ENCODE measurements around the gene ASIC2.

Gene ASIC2

DNA sequence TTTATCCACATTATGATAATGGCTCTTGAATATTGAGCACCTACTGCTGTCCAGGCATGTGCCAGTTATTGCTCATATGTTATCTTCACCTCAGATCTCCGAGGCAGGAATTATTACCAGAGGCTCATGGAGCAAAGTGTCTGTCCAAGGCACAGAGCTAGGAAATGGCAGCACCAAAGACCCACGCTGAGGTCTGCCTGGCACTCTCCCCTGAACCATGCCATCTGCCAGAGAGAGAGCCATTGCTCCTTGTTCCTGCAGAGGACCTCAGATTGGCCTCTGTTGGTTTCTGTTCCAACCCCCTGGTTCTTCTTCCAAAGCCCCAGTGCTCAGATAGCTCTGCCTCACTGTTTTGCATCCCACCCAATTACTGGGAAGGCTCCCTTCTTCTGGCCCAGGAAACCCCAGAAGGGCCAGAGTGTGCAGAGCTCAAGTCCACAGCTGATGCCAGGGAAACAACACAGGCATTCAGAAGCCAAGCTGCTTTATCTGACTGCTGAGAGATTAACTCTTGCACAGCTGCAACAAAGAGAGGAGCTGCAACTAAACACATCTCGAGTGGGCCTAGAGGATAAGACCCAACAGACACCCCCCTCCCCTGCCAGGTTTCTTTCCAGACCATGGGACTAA is 5.9 kb downstream of the ASIC2 start:
- DNase-seq = no peak

DNA sequence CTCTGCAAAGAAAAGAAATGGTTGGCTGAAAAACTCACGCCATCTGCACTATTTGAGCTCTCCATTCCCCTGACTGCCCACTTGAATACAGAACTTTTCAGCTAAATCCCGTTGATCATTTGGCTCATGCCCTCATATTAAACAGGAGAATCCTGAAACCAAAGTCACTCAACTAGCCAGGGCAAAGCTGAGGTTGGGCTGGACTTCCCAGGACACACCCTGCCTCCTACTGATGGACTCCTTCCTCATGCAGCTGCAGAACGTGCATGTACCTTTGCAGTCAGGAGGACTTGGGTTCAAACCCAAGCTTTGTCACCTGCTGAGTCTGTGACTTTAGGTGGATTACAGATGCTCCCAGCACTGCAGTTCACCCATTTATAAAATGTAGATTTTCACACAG is 7.7 kb downstream of the ASIC2 start:
- no peak for DNase-seq

DNA sequence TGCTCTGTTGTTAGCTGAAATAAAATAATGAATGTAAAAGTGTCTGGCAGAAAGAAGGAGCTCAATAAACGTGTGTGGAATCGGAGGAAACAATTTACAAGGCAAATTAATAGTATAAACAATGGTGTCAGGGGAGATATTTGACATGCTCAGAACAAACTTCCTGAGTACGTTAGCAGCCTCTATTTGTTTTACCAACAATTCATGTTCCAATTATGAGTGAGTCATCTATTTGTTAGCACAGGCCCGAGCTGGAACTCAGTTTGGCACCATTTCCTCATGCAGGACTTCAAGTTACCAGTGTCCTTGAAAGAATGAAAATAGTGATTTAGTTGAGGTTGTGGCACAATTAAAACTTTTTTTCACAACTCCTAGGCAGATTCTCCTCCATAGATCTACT is 9.1 kb downstream of the ASIC2 start:
- no peak for DNase-seq

DNA sequence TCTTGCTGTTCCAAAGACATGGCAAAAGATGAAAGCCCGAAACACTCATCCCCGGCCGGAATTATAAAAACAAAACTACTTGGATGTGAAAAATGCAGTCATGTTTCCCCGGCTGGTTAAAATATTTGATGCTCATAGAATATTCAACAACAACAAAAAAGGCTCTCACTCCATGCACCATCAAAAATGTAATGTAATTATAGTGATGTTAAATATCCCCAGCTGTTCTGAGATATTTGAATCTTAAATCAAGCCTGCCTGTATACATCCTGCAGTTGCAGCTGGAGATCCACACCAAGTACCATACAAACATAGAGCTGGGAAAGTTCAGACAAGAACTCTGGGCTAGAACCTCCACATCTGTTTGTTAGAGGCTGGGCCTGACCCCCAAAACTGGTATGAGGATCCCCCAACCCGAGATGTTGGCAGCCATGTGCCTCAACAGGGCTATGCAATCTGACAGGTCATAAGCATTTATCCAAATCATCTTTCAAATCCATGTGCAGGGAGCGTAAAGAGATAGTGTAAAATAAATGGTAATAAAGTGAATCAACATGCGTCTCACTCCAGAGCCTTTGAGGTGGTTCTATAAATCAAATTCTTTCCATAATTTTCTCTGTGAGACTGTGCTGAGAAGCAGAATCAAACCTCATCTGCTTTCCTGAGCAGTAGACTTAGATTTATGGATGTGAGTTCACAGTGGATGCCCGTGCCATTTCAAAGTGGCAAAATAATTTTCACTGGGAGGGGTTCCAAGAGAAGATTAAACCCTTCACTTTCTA is 12.7 kb downstream of the ASIC2 start:
- DNase-seq = no peak

DNA sequence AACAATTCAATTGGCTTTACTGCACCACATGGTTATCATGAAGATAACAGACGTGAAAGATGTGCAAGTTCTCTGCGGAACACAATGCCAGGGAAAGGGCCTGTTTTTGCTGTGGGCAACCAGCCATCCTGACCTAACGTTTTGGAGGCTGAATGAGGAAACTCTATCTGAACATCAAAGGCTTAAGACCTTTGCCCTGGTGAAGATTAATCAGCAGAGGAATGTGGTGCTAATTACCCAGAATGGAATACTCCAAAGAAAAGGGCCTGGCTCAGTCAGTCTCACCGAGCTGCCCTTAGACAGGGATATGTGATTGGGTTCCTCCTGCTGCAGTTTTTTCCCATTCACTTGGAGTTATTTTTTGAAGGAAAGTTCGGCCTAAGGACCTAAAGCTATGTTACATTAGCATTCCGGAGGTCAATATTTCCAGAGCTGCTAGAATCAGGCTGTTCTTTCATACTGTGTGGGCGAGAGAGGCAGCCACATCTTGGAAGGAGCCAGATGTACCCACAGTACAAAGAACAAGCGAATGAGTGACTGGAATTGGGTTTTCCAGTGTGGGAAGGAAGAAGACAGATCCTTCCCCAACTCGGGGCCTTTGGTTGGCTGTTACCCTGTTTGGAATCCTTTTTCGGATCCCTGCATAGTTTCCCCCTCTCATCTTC is 15.5 kb downstream of the ASIC2 start:
- no peak for DNase-seq

DNA sequence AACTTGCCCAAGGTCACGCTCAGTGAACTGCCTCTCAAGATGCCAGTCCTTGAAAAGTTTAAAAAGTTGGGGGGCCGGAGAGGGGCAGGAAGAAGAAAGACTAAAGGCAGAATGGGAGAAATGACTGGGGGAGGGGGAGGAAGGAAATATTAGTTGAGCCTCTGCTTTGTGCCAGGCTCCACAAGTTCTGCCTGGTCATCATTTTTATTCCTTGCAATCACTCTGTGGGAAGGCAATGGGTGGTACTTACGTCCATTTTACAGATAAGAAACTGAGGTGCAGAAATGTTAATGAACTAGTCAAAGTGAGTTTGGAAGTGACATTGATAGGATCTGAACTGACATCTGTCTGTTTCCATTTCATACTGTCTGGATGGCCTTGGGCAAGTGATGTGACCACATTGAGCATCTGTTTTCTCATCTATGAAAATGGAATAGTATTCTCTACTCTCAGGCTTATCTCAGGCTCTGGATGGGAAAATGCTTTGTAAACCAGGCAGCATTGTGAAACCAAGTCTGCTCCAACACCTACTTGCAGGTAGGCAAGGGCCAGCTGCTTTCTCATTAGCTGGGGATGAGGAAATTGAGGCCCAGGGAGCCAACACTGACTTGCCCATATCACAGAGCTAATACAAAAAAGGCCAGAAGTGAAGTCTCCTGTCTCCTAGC is 19.2 kb downstream of the ASIC2 start:
- DNase-seq = no peak

DNA sequence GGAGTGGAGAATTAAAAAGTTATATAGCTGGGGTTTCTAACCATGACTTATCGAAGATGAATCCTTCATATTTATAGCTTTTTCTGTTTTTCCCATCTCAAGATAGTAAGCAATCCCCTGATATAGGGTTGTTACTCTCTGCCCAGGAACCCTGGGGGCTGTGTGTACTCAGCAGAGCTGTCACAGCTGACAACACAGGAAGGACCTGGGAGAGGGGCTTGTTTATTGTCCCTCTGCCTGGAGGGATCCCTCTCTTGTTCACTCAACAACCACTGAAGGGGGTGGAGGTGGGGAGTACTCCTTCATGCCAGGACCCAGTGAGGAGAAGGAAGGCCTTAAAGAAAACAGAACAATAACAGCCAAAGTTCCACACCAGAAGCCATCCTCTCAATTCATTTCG is 19.8 kb downstream of the ASIC2 start:
- no peak for DNase-seq

DNA sequence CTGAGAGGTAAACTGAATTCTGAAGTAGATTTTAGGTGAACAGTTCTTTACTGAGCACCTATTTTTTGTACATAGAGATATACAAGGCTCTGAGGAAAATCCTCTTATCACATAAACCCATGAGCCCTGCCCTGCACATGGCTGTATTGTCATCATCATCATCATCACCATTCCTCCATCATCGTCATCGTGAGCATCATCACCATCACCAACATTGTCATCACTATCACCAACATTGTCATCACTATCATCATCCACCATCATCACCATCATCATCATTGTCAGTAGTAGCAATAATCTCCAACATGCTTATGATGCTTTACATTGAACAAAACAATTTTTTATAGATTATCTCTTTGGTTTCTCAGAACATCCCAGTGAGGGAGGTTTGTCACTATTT is 20.7 kb downstream of the ASIC2 start:
- no peak for DNase-seq

DNA sequence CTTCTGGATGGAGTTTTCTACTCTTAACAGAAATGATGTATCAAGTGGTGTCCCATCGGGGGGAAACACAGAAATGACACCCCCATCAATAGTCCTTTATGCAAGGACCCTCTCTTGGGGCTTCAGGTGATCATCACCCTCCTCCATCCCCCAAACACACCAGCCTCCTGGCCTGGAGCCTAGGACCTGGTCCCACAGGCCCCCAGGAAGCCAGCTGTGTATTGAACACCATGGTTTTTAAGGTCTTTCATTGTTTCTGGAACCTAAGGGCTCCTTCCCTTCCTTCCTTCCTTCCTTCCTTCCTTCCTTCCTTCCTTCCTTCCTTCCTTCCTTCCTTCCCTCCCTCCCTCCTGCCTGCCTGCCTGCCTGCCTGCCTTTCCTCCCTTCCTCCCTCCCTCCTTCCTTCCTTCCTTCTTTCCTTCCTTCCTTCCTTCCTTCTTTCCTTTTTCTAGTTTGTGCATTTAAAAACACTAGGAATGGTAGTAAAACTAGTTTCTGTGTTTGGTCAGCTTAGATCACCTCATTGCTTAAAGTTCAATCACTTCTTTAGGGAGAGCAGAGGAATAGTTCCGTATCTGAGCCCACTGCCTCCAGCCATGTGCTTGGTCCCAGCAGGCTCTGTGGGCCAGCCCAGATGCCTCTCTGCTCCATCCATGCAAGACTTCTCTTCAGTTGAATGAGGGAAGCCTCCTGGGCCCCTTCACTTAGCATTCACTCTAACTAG is 23.6 kb downstream of the ASIC2 start:
- DNase-seq = no peak

DNA sequence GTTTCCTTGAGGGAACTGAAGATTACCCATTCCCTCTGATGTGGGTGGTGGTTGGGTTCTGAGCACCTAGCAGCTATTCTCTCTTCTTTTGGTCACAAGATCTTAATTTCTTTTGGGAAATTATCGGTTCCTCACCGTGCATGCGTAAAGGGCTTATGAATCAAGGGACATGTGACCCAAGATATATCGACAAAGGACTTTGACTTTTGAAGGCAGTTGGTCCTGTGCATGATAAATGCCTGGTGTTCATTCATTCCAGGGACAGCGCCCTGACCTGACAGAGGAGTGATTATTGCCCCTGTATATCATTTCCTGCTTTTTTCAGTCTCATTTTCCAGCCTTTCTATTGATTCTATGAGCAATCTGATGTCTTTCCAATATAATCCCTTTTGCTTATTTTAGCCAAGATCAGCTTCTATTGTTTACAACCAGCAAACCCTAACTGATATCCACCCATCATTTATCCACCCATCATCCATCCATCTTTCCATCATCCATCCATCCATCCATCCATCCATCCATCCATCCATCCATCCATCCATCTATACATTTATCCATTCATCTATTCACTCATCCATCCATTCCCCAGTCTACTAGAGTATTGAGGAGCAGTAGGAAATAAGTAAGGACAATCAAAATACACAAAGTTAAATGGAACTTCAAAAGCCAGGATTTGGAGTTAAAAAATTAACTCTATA is 25.1 kb downstream of the ASIC2 start:
- no peak for DNase-seq

DNA sequence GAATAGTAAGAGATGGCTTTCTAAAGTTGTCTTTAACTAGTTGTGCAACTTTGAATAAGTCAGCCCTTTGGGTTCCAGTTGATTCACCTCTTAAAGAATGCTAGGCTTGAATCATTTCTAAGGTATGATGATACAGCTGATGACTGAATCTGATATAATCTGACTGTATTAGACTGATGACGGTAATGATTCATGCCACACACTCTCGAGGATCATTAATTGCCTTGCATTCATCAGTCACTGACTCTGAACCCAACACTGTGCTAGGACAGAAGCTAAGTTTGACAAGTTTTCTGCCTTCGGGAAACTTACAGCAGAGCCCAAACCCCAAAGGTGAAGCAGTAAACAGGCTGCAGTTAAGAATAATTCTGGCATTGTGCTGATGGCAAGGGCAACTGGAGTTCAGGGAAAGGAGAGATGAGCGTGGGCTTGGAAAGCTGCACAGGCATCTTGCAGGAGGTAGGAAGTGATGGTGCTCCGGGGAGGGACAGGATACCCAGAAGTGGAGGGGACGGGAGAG is 25.8 kb downstream of the ASIC2 start:
- DNase-seq = no peak

DNA sequence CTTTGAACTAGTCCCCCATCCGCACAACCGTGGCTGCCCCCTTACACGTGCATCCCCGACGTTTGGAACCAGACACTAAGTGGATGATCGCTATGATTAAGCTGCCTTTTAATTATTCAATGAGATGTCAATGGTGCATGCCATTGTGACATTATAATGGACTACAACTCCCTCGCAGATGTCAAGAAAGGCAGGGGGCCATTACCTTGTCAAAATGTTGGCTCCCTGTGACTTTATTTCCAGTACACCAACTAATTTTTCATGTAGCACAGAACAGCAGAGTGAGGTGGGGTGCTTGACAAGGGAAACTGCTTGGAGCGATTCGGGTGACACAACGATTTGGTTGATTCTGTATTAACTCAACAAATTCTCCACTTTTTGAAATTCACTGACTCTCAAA is 26.5 kb downstream of the ASIC2 start:
- DNase-seq = no peak

DNA sequence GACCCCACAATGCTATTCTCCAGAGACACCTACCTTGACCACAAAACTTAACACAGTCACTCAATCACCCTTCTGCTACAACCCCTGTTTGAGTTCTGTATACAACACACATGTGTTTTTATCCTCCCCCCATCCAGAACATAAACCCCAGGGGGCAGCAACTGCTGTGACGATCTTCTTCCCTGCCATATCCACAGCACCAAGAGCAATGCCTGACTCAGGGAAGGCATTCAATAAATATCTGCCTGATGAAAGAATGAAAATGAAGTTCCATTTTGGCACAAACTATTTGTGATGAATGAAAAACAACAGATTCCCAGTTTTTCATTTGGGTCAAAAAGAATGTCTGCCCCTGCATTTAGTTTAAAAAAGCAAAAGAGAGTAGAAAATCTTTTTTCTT is 27.0 kb downstream of the ASIC2 start:
- no peak for DNase-seq

DNA sequence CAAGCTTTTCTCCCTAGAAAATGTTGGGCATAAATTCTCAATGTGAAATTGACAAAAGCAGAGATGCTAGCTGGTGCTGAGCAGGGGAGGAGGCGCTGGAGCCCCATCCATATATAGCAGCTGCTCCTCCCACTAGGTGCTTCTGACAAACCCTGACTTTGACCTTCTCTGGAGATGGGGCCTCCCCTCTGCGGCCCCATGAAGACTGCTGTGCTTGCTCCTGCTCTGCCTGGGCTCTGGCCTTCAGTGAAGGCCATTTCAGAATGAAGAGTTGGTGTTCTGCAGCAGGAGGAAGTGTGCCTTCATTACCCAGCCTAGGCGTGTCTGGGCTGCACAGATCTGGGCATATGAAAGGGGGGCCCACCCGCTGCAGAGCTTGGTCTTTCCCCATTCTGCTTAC is 29.7 kb downstream of the ASIC2 start:
- no peak for DNase-seq

DNA sequence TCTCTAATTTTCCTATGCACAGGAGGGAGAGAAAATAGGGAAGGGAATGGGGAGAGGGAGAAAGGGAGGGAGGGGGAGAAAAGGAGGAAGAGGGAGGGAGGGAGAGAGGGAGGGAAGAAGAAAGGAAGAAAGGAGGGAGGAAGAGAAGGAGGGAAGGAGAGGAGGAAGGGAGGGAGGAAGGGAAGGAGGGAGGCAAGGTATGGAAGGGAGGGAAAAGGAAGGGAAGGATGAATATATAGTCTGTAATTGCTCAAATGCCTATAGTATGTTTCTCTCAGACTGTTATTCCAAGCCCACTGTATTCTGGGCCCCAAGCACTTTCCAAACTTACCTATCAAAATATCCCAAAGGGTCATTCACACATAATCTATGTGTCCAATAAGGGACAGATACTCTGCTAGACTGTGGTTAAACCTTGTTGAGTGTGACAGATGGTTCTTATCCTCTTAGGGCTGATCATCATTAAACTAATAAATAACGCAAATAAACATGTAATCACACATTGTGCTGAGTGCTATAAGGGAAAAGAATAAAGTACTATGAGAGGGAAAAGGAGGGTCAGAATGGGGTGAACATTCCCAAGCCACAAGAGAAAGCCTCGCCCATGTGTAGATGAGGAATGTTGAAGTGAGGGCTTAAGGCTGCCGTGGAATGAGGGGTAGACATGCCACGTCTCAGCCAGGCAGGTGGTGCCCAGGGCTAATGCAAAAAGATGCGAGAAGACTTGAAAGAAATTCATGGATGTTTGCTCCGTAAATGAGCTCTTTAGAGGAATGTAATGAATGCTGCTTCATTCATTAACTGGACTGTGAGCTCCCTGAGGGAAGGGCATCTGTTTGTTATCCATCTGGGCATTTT is 30.6 kb downstream of the ASIC2 start:
- no peak for DNase-seq

DNA sequence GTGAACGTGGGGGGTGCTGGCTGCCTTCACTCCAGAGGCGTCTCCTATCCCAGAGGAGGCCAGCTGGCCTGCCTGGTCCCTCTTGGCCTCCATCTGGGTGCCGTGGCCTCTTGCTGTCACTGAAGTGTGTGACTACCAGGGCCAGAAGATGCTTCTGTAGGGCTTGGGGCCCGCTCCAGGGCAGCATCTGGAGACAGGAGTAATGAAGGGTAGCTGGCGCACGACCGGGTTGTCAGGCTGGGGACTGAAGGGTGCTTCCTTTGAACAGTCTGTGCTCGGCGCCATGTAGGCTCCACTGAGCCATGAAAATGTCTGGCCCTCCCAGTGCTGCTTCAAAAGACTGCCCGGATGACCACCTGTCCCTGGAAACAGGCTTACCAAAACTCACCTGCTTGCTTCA is 31.3 kb downstream of the ASIC2 start:
- DNase-seq = no peak

DNA sequence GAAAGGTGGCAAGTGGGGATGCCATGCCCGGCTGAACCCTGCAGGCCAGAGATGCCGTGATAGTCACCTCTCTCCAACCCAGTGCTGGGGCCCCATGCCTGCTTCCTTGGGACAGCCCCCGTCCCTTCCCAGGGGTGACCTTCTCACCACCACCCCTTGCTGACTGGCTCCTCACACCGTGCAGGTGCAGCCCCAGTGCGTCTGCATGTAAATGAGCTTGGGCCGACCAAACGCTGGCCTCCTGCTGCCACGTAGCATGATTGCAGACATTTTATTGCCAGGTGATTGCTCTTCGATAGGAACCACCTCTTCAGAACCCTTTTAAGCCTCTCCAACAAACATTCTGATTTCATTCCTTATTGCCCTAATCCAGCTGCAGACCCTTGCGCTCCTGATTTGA is 32.5 kb downstream of the ASIC2 start:
- DNase-seq = no peak

DNA sequence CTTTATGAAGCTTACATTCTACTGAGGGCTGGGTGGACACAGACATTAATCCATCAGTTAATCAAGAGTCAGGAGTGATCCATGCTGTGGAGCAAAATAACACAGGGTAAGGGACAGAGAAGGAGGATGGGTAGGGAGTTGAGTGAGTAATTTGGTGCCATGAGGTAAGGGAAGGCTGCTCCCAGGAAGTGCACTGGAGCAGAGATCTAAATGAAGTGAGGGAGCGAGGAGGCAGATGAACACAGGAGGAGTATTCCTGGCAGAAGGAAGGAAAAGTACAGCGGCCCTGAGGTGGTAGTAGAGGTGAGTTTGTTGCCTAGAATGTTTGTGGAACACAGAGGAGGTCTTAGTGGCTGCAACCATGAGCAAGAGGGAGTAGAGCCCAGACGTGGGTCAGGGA is 34.8 kb downstream of the ASIC2 start:
- no peak for DNase-seq

DNA sequence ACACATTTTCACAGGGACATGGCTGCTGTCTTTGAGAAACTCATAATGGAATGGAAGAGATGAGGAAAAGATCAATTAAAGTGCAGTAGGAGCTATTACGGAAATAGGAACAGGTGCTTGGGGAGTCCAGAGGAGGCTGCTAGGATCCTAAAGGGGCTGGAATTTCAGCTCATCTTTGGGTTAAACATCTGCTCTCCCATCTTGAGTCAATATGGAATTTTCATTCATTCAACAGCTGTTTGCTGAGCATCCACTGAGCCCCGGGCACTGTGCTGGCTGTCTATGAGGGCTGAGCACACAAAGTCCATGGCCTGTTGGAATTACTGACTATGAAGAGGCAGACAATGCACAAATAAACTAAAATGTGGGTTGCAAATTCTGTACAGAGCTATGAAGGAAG is 47.9 kb downstream of the ASIC2 start:
- DNase-seq = no peak

DNA sequence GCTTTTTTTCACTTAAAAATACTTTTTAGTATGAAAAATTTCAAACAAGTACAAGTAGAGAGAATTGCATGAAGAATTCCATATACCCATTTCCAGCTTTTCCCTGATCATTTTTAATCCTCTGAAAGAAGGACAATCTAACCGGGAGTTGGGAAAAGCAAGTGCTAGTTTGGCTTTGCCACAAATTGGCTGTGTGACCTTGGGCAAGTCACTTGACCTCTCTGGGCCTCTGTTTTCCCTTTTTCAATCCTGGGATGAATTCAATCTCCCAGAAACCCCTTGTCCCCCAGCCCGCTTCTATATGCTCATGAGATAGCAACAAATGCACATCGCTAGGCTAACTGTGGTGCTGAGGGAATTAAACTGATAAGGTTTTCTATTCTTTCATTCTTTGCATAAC is 49.4 kb downstream of the ASIC2 start:
- no peak for DNase-seq
